ENCODE measurements around the gene ZC3H7A.

DNA sequence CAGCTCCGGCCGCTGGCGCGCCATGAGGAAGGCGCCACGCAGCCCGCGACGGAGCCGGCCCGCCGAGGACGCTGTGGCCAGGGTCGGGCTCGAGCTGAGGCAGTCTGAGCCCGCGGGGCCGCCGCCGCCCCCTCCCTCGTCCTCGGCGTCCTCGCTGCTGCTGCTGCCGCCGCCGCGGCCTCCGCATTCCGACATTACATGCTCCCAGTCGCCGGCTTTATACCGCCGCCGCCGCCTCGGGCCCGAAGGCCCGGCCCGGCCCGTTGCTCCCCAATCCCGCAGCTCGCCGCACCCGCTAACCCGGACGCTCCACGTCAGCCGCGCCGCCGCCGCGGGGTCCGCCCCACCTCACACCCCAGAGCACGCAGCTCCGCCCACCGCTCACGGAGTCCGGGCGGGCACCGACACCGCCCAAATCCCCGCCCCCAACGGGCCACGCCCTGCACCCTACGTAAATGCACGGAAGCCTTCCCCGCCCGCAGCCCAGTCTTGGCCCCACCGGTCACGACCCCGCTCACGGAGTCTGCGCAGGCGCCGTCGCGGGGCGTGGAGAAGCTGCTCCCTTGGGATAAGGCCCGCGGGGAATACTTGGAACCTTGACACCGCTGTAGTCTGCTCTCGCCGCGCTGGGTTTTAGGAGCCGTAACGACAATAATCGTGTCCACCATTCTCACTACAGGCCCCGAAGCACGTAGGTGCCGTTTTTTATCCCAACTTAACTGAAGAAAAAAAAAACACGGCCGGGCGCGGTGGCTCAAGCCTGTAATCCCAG lies 54.3 kb downstream of the ZC3H7A start, which contains the start of gene TXNDC11:
- TF ChIP-seq, protein P1, sequence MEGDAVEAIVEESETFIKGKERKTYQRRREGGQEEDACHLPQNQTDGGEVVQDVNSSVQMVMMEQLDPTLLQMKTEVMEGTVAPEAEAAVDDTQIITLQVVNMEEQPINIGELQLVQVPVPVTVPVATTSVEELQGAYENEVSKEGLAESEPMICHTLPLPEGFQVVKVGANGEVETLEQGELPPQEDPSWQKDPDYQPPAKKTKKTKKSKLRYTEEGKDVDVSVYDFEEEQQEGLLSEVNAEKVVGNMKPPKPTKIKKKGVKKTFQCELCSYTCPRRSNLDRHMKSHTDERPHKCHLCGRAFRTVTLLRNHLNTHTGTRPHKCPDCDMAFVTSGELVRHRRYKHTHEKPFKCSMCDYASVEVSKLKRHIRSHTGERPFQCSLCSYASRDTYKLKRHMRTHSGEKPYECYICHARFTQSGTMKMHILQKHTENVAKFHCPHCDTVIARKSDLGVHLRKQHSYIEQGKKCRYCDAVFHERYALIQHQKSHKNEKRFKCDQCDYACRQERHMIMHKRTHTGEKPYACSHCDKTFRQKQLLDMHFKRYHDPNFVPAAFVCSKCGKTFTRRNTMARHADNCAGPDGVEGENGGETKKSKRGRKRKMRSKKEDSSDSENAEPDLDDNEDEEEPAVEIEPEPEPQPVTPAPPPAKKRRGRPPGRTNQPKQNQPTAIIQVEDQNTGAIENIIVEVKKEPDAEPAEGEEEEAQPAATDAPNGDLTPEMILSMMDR (conservative IDR thresholded peaks at IDR 0.05): no peak
- TF ChIP-seq EZH2 (IDR thresholded peaks at IDR 0.05; ENCODE audit: low read depth): no peak
